HEK293 (cell line): ENCODE data around the gene HSPA2.

Experiments used
- CTCF ChIA-PET: fragments of 350-600 bp; formaldehyde crosslinking; extraction: SDS; loops from one replicate; lab custom pipeline; 2021; ENCODE audit warnings: antibody characterized with exemption; lab: Yijun Ruan, JAX
- POLR2A ChIA-PET: fragments of 300-600 bp; formaldehyde crosslinking; extraction: SDS; loops from one replicate; lab custom pipeline; 2020; ENCODE audit warnings: antibody characterized with exemption, inconsistent platforms; lab: Yijun Ruan, JAX
- H3K27ac ChIP-seq: fragments of 200-500 bp; sonication (Bioruptor generic); 2 replicates; pipeline ENCODE4 v1.5.1; 2014; ENCODE audit warnings: low read depth, low read length, control low read depth, inconsistent platforms; ENCODE audit errors: extremely low read depth
- H3K36me3 ChIP-seq, 2 experiments: fragments of 200-500 bp in 1 of 2; sonication (Bioruptor generic) in 1 of 2; 1 replicate in 1 of 2; 2 replicates in 1 of 2; pipeline ENCODE4 v1.5.1; 2014 to 2017; ENCODE audit warnings: inconsistent platforms in 2 of 2, low read length in 2 of 2; ENCODE audit not compliant: control insufficient read depth in 2 of 2, insufficient read depth in 1 of 2
- H3K4me1 ChIP-seq: fragments of 200-500 bp; sonication (Bioruptor generic); 2 replicates; pipeline ENCODE4 v1.5.1; 2014; ENCODE audit warnings: mild to moderate bottlenecking, low read length, inconsistent platforms; ENCODE audit not compliant: control insufficient read depth, insufficient read depth
- H3K4me3 ChIP-seq: 2 replicates; pipeline ENCODE4 v1.5.1; 2011; ENCODE audit warnings: low read depth, mild to moderate bottlenecking, control low read depth, low read length, moderate library complexity
- H3K9me3 ChIP-seq: fragments of 200-500 bp; sonication (Bioruptor generic); 2 replicates; pipeline ENCODE4 v1.5.1; 2014; ENCODE audit warnings: low read depth, low read length, inconsistent platforms; ENCODE audit not compliant: control insufficient read depth, insufficient read depth
- BCL11B ChIP-seq: fragments of 450-650 bp; formaldehyde crosslinking; IDR thresholded peaks from 2 replicates; pipeline ENCODE4 v1.5.1; 2016; ENCODE audit warnings: low read depth, missing biosample characterization, missing genetic modification characterization
- GLI2 ChIP-seq: fragments of 450-650 bp; formaldehyde crosslinking; IDR thresholded peaks from 2 replicates; pipeline ENCODE4; 2017; ENCODE audit warnings: missing biosample characterization, missing genetic modification characterization, low read depth, borderline replicate concordance
- HOXD13 ChIP-seq: sonication (generic); formaldehyde crosslinking; IDR thresholded peaks from 2 replicates; pipeline ENCODE4 v1.8.0; 2022; ENCODE audit warnings: missing genetic modification reagents, borderline replicate concordance
- KLF10 ChIP-seq: fragments of 450-650 bp; IDR thresholded peaks from 2 replicates; pipeline ENCODE4 v1.5.1; 2018; ENCODE audit warnings: missing biosample characterization, mild to moderate bottlenecking, missing genetic modification characterization
- SALL2 ChIP-seq: fragments of 450-650 bp; formaldehyde crosslinking; IDR thresholded peaks from 2 replicates; pipeline ENCODE4 v1.5.0; 2017; ENCODE audit warnings: missing biosample characterization, mild to moderate bottlenecking, missing genetic modification characterization, borderline replicate concordance
- TRIM28 ChIP-seq: IDR thresholded peaks from 2 replicates; pipeline ENCODE4 v1.6.1; 2011; ENCODE audit warnings: low read length, control low read depth, borderline replicate concordance
- ZBTB1 ChIP-seq: fragments of 450-650 bp; formaldehyde crosslinking; IDR thresholded peaks from 2 replicates; pipeline ENCODE4 v1.5.1; 2016; ENCODE audit warnings: missing biosample characterization, missing genetic modification characterization
- ZBTB26 ChIP-seq: fragments of 450-650 bp; formaldehyde crosslinking; optimal IDR thresholded peaks from 2 replicates; pipeline ENCODE3; 2016; ENCODE audit warnings: missing biosample characterization, mild to moderate bottlenecking, missing genetic modification characterization
- ZNF24 ChIP-seq: fragments of 450-650 bp; formaldehyde crosslinking; IDR thresholded peaks from 2 replicates; pipeline ENCODE4 v1.5.1; 2016; ENCODE audit warnings: missing biosample characterization, missing genetic modification characterization
- ZNF292 ChIP-seq: fragments of 450-650 bp; formaldehyde crosslinking; IDR thresholded peaks from 2 replicates; pipeline ENCODE4 v1.5.1; 2016; ENCODE audit warnings: low read depth, missing biosample characterization, missing genetic modification characterization, borderline replicate concordance
- ZNF311 ChIP-seq: fragments of 450-650 bp; formaldehyde crosslinking; IDR thresholded peaks from 2 replicates; pipeline ENCODE4 v1.5.1; 2017; ENCODE audit warnings: missing biosample characterization, missing genetic modification characterization, borderline replicate concordance
- ZNF341 ChIP-seq: fragments of 450-650 bp; formaldehyde crosslinking; IDR thresholded peaks from 2 replicates; pipeline ENCODE4; 2016; ENCODE audit warnings: low read depth, missing biosample characterization, missing genetic modification characterization
- ZNF350 ChIP-seq: fragments of 450-650 bp; formaldehyde crosslinking; IDR thresholded peaks from 2 replicates; pipeline ENCODE4 v1.5.0; 2017; ENCODE audit warnings: missing biosample characterization, mild to moderate bottlenecking, missing genetic modification characterization
- ZNF391 ChIP-seq: fragments of 450-650 bp; formaldehyde crosslinking; IDR thresholded peaks from 2 replicates; pipeline ENCODE4 v1.5.1; 2016; ENCODE audit warnings: low read depth, missing biosample characterization, missing genetic modification characterization, borderline replicate concordance
- ZNF610 ChIP-seq: fragments of 450-650 bp; formaldehyde crosslinking; IDR thresholded peaks from 2 replicates; pipeline ENCODE4 v1.5.1; 2016; ENCODE audit warnings: missing biosample characterization, missing genetic modification characterization, borderline replicate concordance
- ZNF623 ChIP-seq: fragments of 450-650 bp; formaldehyde crosslinking; IDR thresholded peaks from 2 replicates; pipeline ENCODE4 v1.5.1; 2016; ENCODE audit warnings: missing biosample characterization, missing genetic modification characterization
- ZNF645 ChIP-seq: fragments of 450-650 bp; formaldehyde crosslinking; IDR thresholded peaks from 2 replicates; pipeline ENCODE4; 2016; ENCODE audit warnings: missing biosample characterization, missing genetic modification characterization
- ZNF658 ChIP-seq: fragments of 450-650 bp; formaldehyde crosslinking; IDR thresholded peaks from 2 replicates; pipeline ENCODE4; 2016; ENCODE audit warnings: missing biosample characterization, missing genetic modification characterization
- ZNF670 ChIP-seq: fragments of 450-650 bp; formaldehyde crosslinking; IDR thresholded peaks from 2 replicates; pipeline ENCODE4 v1.5.1; 2016; ENCODE audit warnings: missing biosample characterization, missing genetic modification characterization, low read depth
- ZXDB ChIP-seq: fragments of 450-650 bp; formaldehyde crosslinking; IDR thresholded peaks from 2 replicates; pipeline ENCODE4 v1.5.1; 2016; ENCODE audit warnings: missing biosample characterization, missing genetic modification characterization
- TF ChIP-seq, protein P1 (sequence below): fragments of 450-650 bp; formaldehyde crosslinking; IDR thresholded peaks from 2 replicates; pipeline ENCODE4 v1.5.1; 2016; ENCODE audit warnings: missing biosample characterization, missing genetic modification characterization
- TF ChIP-seq, protein P2 (sequence below): fragments of 450-650 bp; formaldehyde crosslinking; conservative IDR thresholded peaks from 2 replicates; pipeline ENCODE4 v1.5.1; 2016; ENCODE audit warnings: low read depth, missing biosample characterization, missing genetic modification characterization

Gene HSPA2

GRCh38 chr14:64495252-64495651 is 45.3 kb upstream of the HSPA2 start:
- CTCF ChIA-PET, result interaction anchor here (1.0 kb wide), 1 partner anchor 16 kb away, joined by 4 read pairs; no protein-coding TSS in a partner anchor
- Histone ChIP-seq H3K27ac (no peak overlapping the region), H3K9me3 (no peaks in the 10 kb centered on the region), H3K4me3 (no peak overlapping the region), H3K36me3 (peaks cover 17 to 24% of the 10 kb centered on the region in 2 experiments; a peak in 2 of 3 replicates), H3K4me1 (peaks cover 7% of the 10 kb centered on the region)
- TF ChIP-seq, protein P1, sequence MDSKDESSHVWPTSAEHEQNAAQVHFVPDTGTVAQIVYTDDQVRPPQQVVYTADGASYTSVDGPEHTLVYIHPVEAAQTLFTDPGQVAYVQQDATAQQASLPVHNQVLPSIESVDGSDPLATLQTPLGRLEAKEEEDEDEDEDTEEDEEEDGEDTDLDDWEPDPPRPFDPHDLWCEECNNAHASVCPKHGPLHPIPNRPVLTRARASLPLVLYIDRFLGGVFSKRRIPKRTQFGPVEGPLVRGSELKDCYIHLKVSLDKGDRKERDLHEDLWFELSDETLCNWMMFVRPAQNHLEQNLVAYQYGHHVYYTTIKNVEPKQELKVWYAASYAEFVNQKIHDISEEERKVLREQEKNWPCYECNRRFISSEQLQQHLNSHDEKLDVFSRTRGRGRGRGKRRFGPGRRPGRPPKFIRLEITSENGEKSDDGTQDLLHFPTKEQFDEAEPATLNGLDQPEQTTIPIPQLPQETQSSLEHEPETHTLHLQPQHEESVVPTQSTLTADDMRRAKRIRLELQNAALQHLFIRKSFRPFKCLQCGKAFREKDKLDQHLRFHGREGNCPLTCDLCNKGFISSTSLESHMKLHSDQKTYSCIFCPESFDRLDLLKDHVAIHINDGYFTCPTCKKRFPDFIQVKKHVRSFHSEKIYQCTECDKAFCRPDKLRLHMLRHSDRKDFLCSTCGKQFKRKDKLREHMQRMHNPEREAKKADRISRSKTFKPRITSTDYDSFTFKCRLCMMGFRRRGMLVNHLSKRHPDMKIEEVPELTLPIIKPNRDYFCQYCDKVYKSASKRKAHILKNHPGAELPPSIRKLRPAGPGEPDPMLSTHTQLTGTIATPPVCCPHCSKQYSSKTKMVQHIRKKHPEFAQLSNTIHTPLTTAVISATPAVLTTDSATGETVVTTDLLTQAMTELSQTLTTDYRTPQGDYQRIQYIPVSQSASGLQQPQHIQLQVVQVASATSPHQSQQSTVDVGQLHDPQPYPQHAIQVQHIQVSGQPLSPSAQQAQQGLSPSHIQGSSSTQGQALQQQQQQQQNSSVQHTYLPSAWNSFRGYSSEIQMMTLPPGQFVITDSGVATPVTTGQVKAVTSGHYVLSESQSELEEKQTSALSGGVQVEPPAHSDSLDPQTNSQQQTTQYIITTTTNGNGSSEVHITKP (tag by site-specific recombination), result peak; percentile 72
- TF ChIP-seq ZBTB26 (tag by site-specific recombination), result no peak
- POLR2A ChIA-PET, result interaction anchor here (1.6 kb wide), 1 partner anchor 9 kb away, joined by 5 read pairs; the partner anchor contains the start of gene ZBTB1

DNA sequence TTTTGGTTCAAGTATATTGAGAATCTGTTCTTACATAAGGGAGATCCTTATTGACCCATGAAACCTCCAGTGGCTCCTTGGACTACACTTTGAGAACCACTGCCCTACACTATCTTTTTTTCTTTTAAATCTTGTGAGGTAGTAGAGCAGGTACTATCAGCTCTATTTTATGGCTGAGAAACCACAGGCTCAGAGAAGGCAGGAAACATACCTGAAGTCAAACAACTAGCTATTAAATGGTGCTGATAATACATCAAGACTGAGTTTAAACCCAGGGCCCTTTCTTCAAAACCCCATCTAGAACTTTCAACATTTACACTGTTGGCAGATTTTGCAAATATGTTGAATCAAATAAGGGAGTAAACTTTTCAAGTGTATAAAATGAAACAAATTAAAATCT is 43.8 kb upstream of the HSPA2 start:
- Histone ChIP-seq H3K4me3 (no peak overlapping the region), H3K4me1 (peaks cover 11% of the 10 kb centered on the region), H3K27ac (no peak overlapping the region), H3K36me3 (peaks cover 11 to 17% of the 10 kb centered on the region in 2 experiments; a peak in 2 of 3 replicates), H3K9me3 (no peaks in the 10 kb centered on the region)
- POLR2A ChIA-PET, result interaction anchor here (1.1 to 1.6 kb wide), 2 partner anchors 8 to 9 kb away, joined by 3 to 5 read pairs; partner anchors contain the start of gene ZBTB1
- CTCF ChIA-PET, result interaction anchor here (0.6 to 1.4 kb wide), 3 partner anchors 12 to 1058 kb away, joined by 3 to 4 read pairs (median 4); no protein-coding TSS in a partner anchor
- TF ChIP-seq KLF10 (tag by site-specific recombination) (no peak), BCL11B (tag by site-specific recombination) (no peak), ZXDB (tag by site-specific recombination) (no peak), ZNF645 (no peak), ZNF658 (tag by site-specific recombination) (no peak), ZNF350 (tag by site-specific recombination) (no peak), TRIM28 (no peak), SALL2 (tag by site-specific recombination) (no peak), ZNF292 (no peak), ZNF623 (no peak), ZNF610 (tag by site-specific recombination) (no peak), ZNF341 (tag by site-specific recombination) (no peak), ZBTB1 (no peak), GLI2 (tag by site-specific recombination) (no peak), ZNF670 (tag by site-specific recombination) (no peak), HOXD13 (CRISPR knock-in tag) (no peak), ZNF391 (tag by site-specific recombination) (no peak), ZNF24 (no peak), ZNF311 (tag by site-specific recombination) (no peak)
- TF ChIP-seq, protein P2, sequence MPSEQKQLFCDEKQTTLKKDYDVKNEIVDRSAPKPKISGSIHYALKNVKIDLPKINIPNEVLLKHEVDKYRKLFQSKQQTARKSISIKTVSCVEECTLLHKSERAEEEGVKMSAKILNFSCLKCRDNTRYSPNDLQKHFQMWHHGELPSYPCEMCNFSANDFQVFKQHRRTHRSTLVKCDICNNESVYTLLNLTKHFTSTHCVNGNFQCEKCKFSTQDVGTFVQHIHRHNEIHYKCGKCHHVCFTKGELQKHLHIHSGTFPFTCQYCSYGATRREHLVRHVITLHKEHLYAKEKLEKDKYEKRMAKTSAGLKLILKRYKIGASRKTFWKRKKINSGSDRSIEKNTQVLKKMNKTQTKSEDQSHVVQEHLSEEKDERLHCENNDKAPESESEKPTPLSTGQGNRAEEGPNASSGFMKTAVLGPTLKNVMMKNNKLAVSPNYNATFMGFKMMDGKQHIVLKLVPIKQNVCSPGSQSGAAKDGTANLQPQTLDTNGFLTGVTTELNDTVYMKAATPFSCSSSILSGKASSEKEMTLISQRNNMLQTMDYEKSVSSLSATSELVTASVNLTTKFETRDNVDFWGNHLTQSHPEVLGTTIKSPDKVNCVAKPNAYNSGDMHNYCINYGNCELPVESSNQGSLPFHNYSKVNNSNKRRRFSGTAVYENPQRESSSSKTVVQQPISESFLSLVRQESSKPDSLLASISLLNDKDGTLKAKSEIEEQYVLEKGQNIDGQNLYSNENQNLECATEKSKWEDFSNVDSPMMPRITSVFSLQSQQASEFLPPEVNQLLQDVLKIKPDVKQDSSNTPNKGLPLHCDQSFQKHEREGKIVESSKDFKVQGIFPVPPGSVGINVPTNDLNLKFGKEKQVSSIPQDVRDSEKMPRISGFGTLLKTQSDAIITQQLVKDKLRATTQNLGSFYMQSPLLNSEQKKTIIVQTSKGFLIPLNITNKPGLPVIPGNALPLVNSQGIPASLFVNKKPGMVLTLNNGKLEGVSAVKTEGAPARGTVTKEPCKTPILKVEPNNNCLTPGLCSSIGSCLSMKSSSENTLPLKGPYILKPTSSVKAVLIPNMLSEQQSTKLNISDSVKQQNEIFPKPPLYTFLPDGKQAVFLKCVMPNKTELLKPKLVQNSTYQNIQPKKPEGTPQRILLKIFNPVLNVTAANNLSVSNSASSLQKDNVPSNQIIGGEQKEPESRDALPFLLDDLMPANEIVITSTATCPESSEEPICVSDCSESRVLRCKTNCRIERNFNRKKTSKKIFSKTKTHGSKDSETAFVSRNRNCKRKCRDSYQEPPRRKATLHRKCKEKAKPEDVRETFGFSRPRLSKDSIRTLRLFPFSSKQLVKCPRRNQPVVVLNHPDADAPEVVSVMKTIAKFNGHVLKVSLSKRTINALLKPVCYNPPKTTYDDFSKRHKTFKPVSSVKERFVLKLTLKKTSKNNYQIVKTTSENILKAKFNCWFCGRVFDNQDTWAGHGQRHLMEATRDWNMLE, result no peak
- TF ChIP-seq, all 188 proteins: peak for 0
